H9 (cell line): ENCODE data around the gene BAG3. TPM values are rescaled to one million over a fixed set of nuclear protein-coding genes. Genes with fewer than 3 reads are reported as not detected.

Source experiments
- DNase-seq: peaks from one replicate; pipeline ENCODE4 v3.0.0-alpha.2; 2017
- H2AFZ ChIP-seq: one replicate; pipeline ENCODE4 v1.6.1; 2013; ENCODE audit warnings: mild to moderate bottlenecking, low read length, control low read depth, moderate library complexity
- H2AK5ac ChIP-seq: 2 replicates; pipeline ENCODE4 v1.6.1; 2013; ENCODE audit warnings: low read length, control low read depth, mixed read lengths; ENCODE audit not compliant: insufficient read length
- H2BK120ac ChIP-seq: one replicate; pipeline ENCODE4 v1.6.1; 2013; ENCODE audit warnings: low read depth, mild to moderate bottlenecking, low read length, control low read depth, inconsistent platforms; ENCODE audit not compliant: poor library complexity, severe bottlenecking
- H2BK12ac ChIP-seq: 2 replicates; pipeline ENCODE4 v1.6.1; 2013; ENCODE audit warnings: low read length, control low read depth, mixed read lengths, low read depth; ENCODE audit not compliant: insufficient read length
- H2BK15ac ChIP-seq: 2 replicates; pipeline ENCODE4 v1.6.1; 2013; ENCODE audit warnings: low read depth, low read length, control low read depth
- H2BK20ac ChIP-seq: one replicate; pipeline ENCODE4 v1.6.1; 2013; ENCODE audit warnings: low read depth, mild to moderate bottlenecking, low read length, control low read depth, inconsistent platforms; ENCODE audit not compliant: poor library complexity, severe bottlenecking
- H2BK5ac ChIP-seq: 2 replicates; pipeline ENCODE4 v1.6.1; 2013; ENCODE audit warnings: low read length, control low read depth, mixed read lengths; ENCODE audit not compliant: insufficient read length
- H3K14ac ChIP-seq: 2 replicates; pipeline ENCODE4 v1.6.1; 2013; ENCODE audit warnings: low read length, control low read depth; ENCODE audit not compliant: insufficient read depth
- H3K18ac ChIP-seq: 2 replicates; pipeline ENCODE4 v1.6.1; 2013; ENCODE audit warnings: low read depth, mild to moderate bottlenecking, mixed read lengths, low read length, control low read depth; ENCODE audit not compliant: insufficient read length
- H3K23ac ChIP-seq: 2 replicates; pipeline ENCODE4 v1.6.1; 2013; ENCODE audit warnings: low read length, control low read depth, mixed read lengths, low read depth; ENCODE audit not compliant: insufficient read length
- H3K23me2 ChIP-seq: 2 replicates; pipeline ENCODE4 v1.6.1; 2013; ENCODE audit warnings: low read depth, mild to moderate bottlenecking, mixed read lengths, low read length, control low read depth; ENCODE audit not compliant: insufficient read length, poor library complexity, severe bottlenecking
- H3K27ac ChIP-seq: 2 replicates; pipeline ENCODE4 v1.5.1; 2013; ENCODE audit warnings: low read length, control low read depth, mixed read lengths, low read depth; ENCODE audit not compliant: insufficient read length
- H3K27me3 ChIP-seq: 2 replicates; pipeline ENCODE4 v1.6.1; 2013; ENCODE audit warnings: low read length, control low read depth, inconsistent platforms; ENCODE audit not compliant: insufficient read depth
- H3K4ac ChIP-seq: 2 replicates; pipeline ENCODE4 v1.6.1; 2013; ENCODE audit warnings: low read depth, mild to moderate bottlenecking, control low read depth, inconsistent platforms, low read length, moderate library complexity
- H3K4me1 ChIP-seq: 2 replicates; pipeline ENCODE4 v1.6.1; 2013; ENCODE audit warnings: low read length, control low read depth, inconsistent platforms; ENCODE audit not compliant: insufficient read depth
- H3K4me2 ChIP-seq: 2 replicates; pipeline ENCODE4 v1.6.1; 2013; ENCODE audit warnings: low read length, control low read depth, mixed read lengths; ENCODE audit not compliant: insufficient read length, insufficient read depth
- H3K56ac ChIP-seq: 2 replicates; pipeline ENCODE4 v1.6.1; 2013; ENCODE audit warnings: low read depth, mild to moderate bottlenecking, mixed read lengths, low read length, control low read depth; ENCODE audit not compliant: insufficient read length
- H3K79me1 ChIP-seq: 2 replicates; pipeline ENCODE4 v1.6.1; 2013; ENCODE audit warnings: low read depth, mild to moderate bottlenecking, moderate library complexity, low read length, control low read depth, inconsistent platforms; ENCODE audit not compliant: insufficient read depth, poor library complexity, severe bottlenecking
- H3K79me2 ChIP-seq: 2 replicates; pipeline ENCODE4 v1.6.1; 2013; ENCODE audit warnings: low read length, control low read depth, inconsistent platforms; ENCODE audit not compliant: insufficient read depth
- H3K9ac ChIP-seq: 2 replicates; pipeline ENCODE4 v1.6.1; 2013; ENCODE audit warnings: low read length, control low read depth, mixed read lengths; ENCODE audit not compliant: insufficient read length; ENCODE audit errors: extremely low read depth
- H3K9me3 ChIP-seq: one replicate; pipeline ENCODE4 v1.6.1; 2013; ENCODE audit warnings: low read depth, low read length, inconsistent platforms; ENCODE audit not compliant: control insufficient read depth
- H3T11ph ChIP-seq: one replicate; pipeline ENCODE4 v1.6.1; 2013; ENCODE audit warnings: mild to moderate bottlenecking, low read length, control low read depth, inconsistent platforms
- H4K20me1 ChIP-seq: one replicate; pipeline ENCODE4 v1.6.1; 2013; ENCODE audit not compliant: control insufficient read depth, insufficient read length, insufficient read depth
- H4K5ac ChIP-seq: 2 replicates; pipeline ENCODE4 v1.6.1; 2013; ENCODE audit warnings: low read depth, mild to moderate bottlenecking, mixed read lengths, low read length, control low read depth; ENCODE audit not compliant: insufficient read length
- H4K8ac ChIP-seq: replicated peaks from 2 replicates; pipeline ENCODE4 v1.6.1; 2013; ENCODE audit warnings: low read length, control low read depth, mixed read lengths, low read depth; ENCODE audit not compliant: insufficient read length
- H4K91ac ChIP-seq: 2 replicates; pipeline ENCODE4 v1.6.1; 2013; ENCODE audit warnings: low read depth, mild to moderate bottlenecking, moderate library complexity, mixed read lengths, low read length, control low read depth; ENCODE audit not compliant: insufficient read length
- H3K27ac Mint-ChIP-seq, 3 experiments: 2 replicates in 2 of 3; 3 replicates in 1 of 3; pipeline ENCODE4 v1.8.0; 2020 to 2021; ENCODE audit warnings: mixed read lengths in 3 of 3, mild to moderate bottlenecking in 1 of 3, moderate library complexity in 1 of 3
- H3K27me3 Mint-ChIP-seq: 2 replicates; pipeline ENCODE4 v1.8.0; 2021; ENCODE audit warnings: low read depth, mild to moderate bottlenecking, moderate library complexity, mixed read lengths
- H3K36me3 Mint-ChIP-seq, 3 experiments: 2 replicates in 2 of 3; 3 replicates in 1 of 3; pipeline ENCODE4 v1.8.0; 2020 to 2021; ENCODE audit warnings: low read depth in 3 of 3, mixed read lengths in 3 of 3; ENCODE audit not compliant: insufficient read depth in 1 of 3
- H3K4me1 Mint-ChIP-seq, 2 experiments: 2 replicates each; pipeline ENCODE4 v1.8.0; 2020; ENCODE audit warnings: mixed read lengths in 2 of 2
- H3K4me3 Mint-ChIP-seq, 2 experiments: 2 replicates in 1 of 2; 3 replicates in 1 of 2; pipeline ENCODE4 v1.8.0; 2020 to 2021; ENCODE audit warnings: mild to moderate bottlenecking in 2 of 2, mixed read lengths in 2 of 2, moderate library complexity in 1 of 2
- H3K9me3 Mint-ChIP-seq, 2 experiments: 2 replicates in 1 of 2; 3 replicates in 1 of 2; pipeline ENCODE4 v1.8.0; 2020; ENCODE audit warnings: mild to moderate bottlenecking in 2 of 2, mixed read lengths in 2 of 2, moderate library complexity in 1 of 2
- WGBS: extraction: QIAGEN DNeasy Blood & Tissue Kit; methylation state at CpG from one replicate; pipeline ENCODE4 v1.1.7; 2013; ENCODE audit warnings: missing lambda C conversion rate, low lambda C conversion rate, mixed read lengths; ENCODE audit not compliant: insufficient read length; ENCODE audit errors: extremely low coverage; 5-methylcytosine and 5-hydroxymethylcytosine counted together
- total RNA-seq: library from RNA; stranded (reverse); gene quantifications from 2 replicates; pipeline ENCODE4 v1.2.1, GENCODE V29; 2021
- TF ChIP-seq, protein P1 (sequence below): fragments of 200-600 bp; sonication (generic); conservative IDR thresholded peaks from 3 replicates; pipeline ENCODE4 v1.8.0; 2021; ENCODE audit warnings: antibody characterized with exemption, mild to moderate bottlenecking

The BAG3 gene
- total RNA-seq, 1 experiment from 2014 or later: 11.4 TPM

DNA sequence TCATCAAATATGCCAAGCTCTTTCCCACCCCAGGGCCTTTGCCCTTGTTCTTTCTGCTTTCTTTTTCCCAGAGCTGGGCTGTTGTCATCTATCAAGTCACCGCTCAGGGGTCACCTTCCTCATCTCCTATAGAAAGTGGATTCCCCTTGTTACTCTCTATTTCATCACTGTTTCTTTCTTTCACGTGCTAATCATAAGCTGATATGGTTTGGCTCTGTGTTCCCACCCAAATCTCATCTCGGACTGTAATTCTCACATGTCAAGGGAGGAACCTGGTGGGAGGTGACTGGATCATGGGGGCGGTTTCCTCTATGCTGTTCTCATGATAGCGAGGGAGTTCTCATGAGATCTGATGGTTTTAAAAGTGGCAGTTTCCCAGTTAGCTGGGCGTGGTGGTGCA lies 37.4 kb upstream of the BAG3 start:
- Histone ChIP-seq H2BK20ac (no peak overlapping the region), H3T11ph (no peak overlapping the region), H2BK120ac (no peak overlapping the region), H3K9ac (no peak overlapping the region), H3K4me2 (no peak overlapping the region), H3K23ac (no peak overlapping the region), H4K20me1 (no peaks in the 10 kb centered on the region), H3K4ac (no peak overlapping the region), H2BK5ac (no peak overlapping the region), H4K8ac (no peak overlapping the region), H2BK12ac (no peak overlapping the region), H2AK5ac (no peak overlapping the region), H3K18ac (no peak overlapping the region), H3K56ac (no peak overlapping the region), H4K5ac (no peak overlapping the region), H3K4me1 (no peaks in the 10 kb centered on the region), H3K79me2 (no peaks in the 10 kb centered on the region), H3K14ac (no peak overlapping the region), H3K79me1 (no peaks in the 10 kb centered on the region), H2BK15ac (no peak overlapping the region), H2AFZ (no peak overlapping the region), H3K27ac (no peak overlapping the region), H4K91ac (no peak overlapping the region), H3K23me2 (no peaks in the 10 kb centered on the region), H3K9me3 (no peaks in the 10 kb centered on the region), H3K27me3 (no peaks in the 10 kb centered on the region)
- peaks cover 2 to 10% of the 10 kb centered on the region in 2 experiments; a peak in 1 of 4 replicates for H3K4me1 Mint-ChIP-seq
- no peak overlapping the region for H3K4me3 Mint-ChIP-seq
- no peak overlapping the region for H3K27ac Mint-ChIP-seq
- peaks cover 3% of the 10 kb centered on the region for H3K27me3 Mint-ChIP-seq
- TF ChIP-seq, protein P1, sequence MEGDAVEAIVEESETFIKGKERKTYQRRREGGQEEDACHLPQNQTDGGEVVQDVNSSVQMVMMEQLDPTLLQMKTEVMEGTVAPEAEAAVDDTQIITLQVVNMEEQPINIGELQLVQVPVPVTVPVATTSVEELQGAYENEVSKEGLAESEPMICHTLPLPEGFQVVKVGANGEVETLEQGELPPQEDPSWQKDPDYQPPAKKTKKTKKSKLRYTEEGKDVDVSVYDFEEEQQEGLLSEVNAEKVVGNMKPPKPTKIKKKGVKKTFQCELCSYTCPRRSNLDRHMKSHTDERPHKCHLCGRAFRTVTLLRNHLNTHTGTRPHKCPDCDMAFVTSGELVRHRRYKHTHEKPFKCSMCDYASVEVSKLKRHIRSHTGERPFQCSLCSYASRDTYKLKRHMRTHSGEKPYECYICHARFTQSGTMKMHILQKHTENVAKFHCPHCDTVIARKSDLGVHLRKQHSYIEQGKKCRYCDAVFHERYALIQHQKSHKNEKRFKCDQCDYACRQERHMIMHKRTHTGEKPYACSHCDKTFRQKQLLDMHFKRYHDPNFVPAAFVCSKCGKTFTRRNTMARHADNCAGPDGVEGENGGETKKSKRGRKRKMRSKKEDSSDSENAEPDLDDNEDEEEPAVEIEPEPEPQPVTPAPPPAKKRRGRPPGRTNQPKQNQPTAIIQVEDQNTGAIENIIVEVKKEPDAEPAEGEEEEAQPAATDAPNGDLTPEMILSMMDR: no peak
- 0 out of 7 replicates have a peak, but pooled peaks cover 0 to 3% (median 3%) of the 10 kb centered on the region in 3 experiments for H3K36me3 Mint-ChIP-seq
- WGBS: no CpG with 5 or more reads among the region's 6 CpGs
- peaks cover 3 to 9% of the 10 kb centered on the region in 2 experiments for H3K9me3 Mint-ChIP-seq
- DNase-seq: no peak
